Suprapubic skin (tissue), 4 donors: ENCODE data around the gene ZDHHC11.
"Not testable (repeated sequence)": the region's sequence is repeated elsewhere in the genome, so short reads cannot be mapped to it uniquely, and the experiment has no call there.

ENCODE experiments used
- CTCF ChIP-seq, 2 donors: fragments of 200-600 bp in 1 of 2; fragments of 450-650 bp in 1 of 2; sonication (generic) in 1 of 2; IDR thresholded peaks; one replicate each; pipeline ENCODE4 v1.5.1; 2016 to 2019; ENCODE audit warnings: antibody characterized with exemption in 2 of 2, mild to moderate bottlenecking in 1 of 2, moderate library complexity in 1 of 2
- EP300 ChIP-seq: sonication (generic); formaldehyde crosslinking; IDR thresholded peaks from one replicate; pipeline ENCODE4 v1.6.1; 2017; ENCODE audit warnings: antibody characterized with exemption
- POLR2A ChIP-seq, 2 donors: fragments of 450-650 bp; IDR thresholded peaks; one replicate each; pipeline ENCODE4 v1.6.1; 2017; ENCODE audit warnings: antibody characterized with exemption in 2 of 2, mild to moderate bottlenecking in 2 of 2, moderate library complexity in 2 of 2
- POLR2AphosphoS5 ChIP-seq, 3 donors: sonication (generic); formaldehyde crosslinking; IDR thresholded peaks; one replicate each; pipeline ENCODE4 v1.6.1; 2017; ENCODE audit warnings: antibody characterized with exemption in 3 of 3

GRCh38 chr5:835933-836612 is 14.7 kb downstream of the ZDHHC11 start:
- TF ChIP-seq CTCF (IDR thresholded peaks at IDR 0.05); POLR2AphosphoS5 (IDR thresholded peaks at IDR 0.05); POLR2A (IDR thresholded peaks at IDR 0.05); EP300: not testable (repeated sequence)
